ENCODE data around the gene SLX4IP. TPM values are rescaled to one million over a fixed set of nuclear protein-coding genes. Genes with fewer than 3 reads are reported as not detected.

SLX4IP gene
- total and polyA plus RNA-seq, 2 of the 13 experiments (the other 11 are each of a cell fraction or from before 2014, with no cell fraction given): 3.6 to 7.3 TPM

DNA sequence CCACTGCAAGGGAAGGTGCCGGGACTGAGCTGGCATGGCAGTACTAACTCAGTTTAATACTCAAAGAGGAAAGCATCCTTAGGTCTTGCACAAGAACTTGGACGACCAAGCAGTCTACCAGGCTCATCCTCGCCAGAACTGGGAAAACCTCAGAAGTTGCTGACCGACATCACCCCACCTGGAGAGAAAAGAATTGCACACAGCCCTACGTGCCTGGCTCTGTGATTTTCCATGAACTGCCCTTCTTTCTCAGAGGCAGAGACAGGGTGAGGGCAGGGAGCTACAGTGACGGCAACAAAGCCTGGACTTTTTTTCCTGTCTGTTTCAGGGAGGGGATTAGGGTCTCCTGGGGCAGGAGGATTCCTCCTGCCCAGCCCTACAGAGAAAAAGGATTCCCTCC lies 230.7 kb downstream of the SLX4IP start:
- H3K36me3 ChIP-seq (replicated peaks in 1 of 2; ENCODE audit: control insufficient read depth in 1 of 2, insufficient read depth in 2 of 2, low read length in 2 of 2): peaks cover 49 to 69% of the 10 kb centered on the region in 2 experiments
- CTCF ChIA-PET (ENCODE audit: low intra/inter-chr PET ratio, low total read pairs): no interaction called here
- intact Hi-C loops (cut with micrococcal nuclease; ENCODE audit: unreplicated experiment) (loop anchor here (10.0 kb wide), 1 partner anchor 201 kb away; no protein-coding TSS in a partner anchor), in situ Hi-C loops (cut with HindIII; ENCODE audit: extremely low pct_ligation_motif_present, low pct_unique_long_range_greater_than_20kb) (loop anchor here (5.0 kb wide), 1 partner anchor 607 kb away; no protein-coding TSS in a partner anchor)
- ATAC-seq: peak; percentile 28
- peaks cover 98% of the 10 kb centered on the region for H3K79me2 ChIP-seq (ENCODE audit: insufficient read depth, low read length)
- peaks cover 48% of the 10 kb centered on the region for H4K20me1 ChIP-seq (ENCODE audit: insufficient read depth, low read length)
- POLR2A ChIA-PET: interaction anchor here (1.0 to 6.1 kb wide), 3 partner anchors 8 to 100 kb away, joined by 3 to 43 read pairs (median 5); partner anchors contain the start of gene JAG1
- H3K4me3 ChIP-seq (replicated peaks in 1 of 3; ENCODE audit: insufficient read depth in 1 of 3, low read depth in 2 of 3, low read length in 3 of 3): no peak overlapping the region
- FAIRE-seq: no peak
- no peaks in the 10 kb centered on the region for H3K27me3 ChIP-seq (ENCODE audit: control insufficient read depth in 1 of 2, insufficient read depth in 2 of 2, low read length in 2 of 2)
- no peak for DNase-seq (ENCODE audit: low spot score)
- peaks cover 100% of the 10 kb centered on the region for H3K4me1 ChIP-seq (ENCODE audit: insufficient read depth, low read length)
- peak overlapping the region; percentile 46 for H3K27ac ChIP-seq (ENCODE audit: extremely low read length, insufficient read depth, low read length)
- H3K4me2 ChIP-seq (ENCODE audit: low read depth, low read length): peak overlapping the region; percentile 38
- WGBS (ENCODE audit: low lambda C conversion rate): 81% methylated on average over 6 of the region's 6 CpGs
- H3K9me3 ChIP-seq (ENCODE audit: low read length): no peaks in the 10 kb centered on the region
- H3K9ac ChIP-seq (ENCODE audit: insufficient read depth, low read depth, low read length): peak overlapping the region; percentile 6; the same call in 1 of the 2 replicates
- H2AFZ ChIP-seq (ENCODE audit: low read length): no peak overlapping the region
- BruUV-seq (replicated peaks): no TSS peak
- TF ChIP-seq DNMT3B (CRISPR knock-in tag; conservative IDR thresholded peaks at IDR 0.05) (0 out of 2 replicates have a peak, but pooled peaks have one; percentile 8), MBNL3 (CRISPR knock-in tag; conservative IDR thresholded peaks at IDR 0.05) (no peak), ZNF335 (CRISPR knock-in tag; IDR thresholded peaks at IDR 0.05) (no peak), ZNF317 (CRISPR knock-in tag; IDR thresholded peaks at IDR 0.05) (0 out of 2 replicates have a peak, but pooled peaks have one; percentile 31), KAT2B (IDR thresholded peaks at IDR 0.05; ENCODE audit: borderline replicate concordance, low read depth, low read length) (no peak), HMG20A (CRISPR knock-in tag; IDR thresholded peaks at IDR 0.05; ENCODE audit: borderline replicate concordance) (no peak), ZNF543 (CRISPR knock-in tag; IDR thresholded peaks at IDR 0.05) (no peak), TGIF2 (CRISPR knock-in tag; IDR thresholded peaks at IDR 0.05) (no peak), MATR3 (CRISPR knock-in tag; IDR thresholded peaks at IDR 0.05) (no peak), PAWR (CRISPR knock-in tag; IDR thresholded peaks at IDR 0.05; ENCODE audit: borderline replicate concordance) (no peak), KMT2B (CRISPR knock-in tag; IDR thresholded peaks at IDR 0.05) (no peak), ZSCAN31 (CRISPR knock-in tag; IDR thresholded peaks at IDR 0.05; ENCODE audit: low read depth) (no peak), POLR2AphosphoS2 (IDR thresholded peaks at IDR 0.05; ENCODE audit: low read depth, low read length) (0 out of 2 replicates have a peak, but pooled peaks have one; percentile 25), RBM22 (optimal IDR thresholded peaks at IDR 0.05; ENCODE audit: low read length) (peak; percentile 19), ZMYM4 (CRISPR knock-in tag; IDR thresholded peaks at IDR 0.05) (peak; percentile 42; the same call in 1 of the 2 replicates)
- TF ChIP-seq, protein P1, sequence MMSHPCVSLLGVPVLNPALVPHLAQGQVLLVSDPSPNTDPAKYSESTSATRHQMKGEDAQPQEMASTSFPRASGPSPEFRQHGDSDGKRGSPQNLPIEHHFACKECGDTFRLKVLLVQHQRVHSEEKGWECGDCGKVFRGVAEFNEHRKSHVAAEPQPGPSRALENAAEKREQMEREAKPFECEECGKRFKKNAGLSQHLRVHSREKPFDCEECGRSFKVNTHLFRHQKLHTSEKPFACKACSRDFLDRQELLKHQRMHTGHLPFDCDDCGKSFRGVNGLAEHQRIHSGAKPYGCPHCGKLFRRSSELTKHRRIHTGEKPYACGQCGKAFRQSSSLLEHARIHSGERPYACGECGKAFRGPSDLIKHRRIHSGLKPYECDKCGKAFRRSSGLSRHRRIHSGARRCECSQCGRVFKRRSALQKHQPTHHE (CRISPR knock-in tag; IDR thresholded peaks at IDR 0.05; ENCODE audit: borderline replicate concordance): no peak
- TF ChIP-seq, protein P2, sequence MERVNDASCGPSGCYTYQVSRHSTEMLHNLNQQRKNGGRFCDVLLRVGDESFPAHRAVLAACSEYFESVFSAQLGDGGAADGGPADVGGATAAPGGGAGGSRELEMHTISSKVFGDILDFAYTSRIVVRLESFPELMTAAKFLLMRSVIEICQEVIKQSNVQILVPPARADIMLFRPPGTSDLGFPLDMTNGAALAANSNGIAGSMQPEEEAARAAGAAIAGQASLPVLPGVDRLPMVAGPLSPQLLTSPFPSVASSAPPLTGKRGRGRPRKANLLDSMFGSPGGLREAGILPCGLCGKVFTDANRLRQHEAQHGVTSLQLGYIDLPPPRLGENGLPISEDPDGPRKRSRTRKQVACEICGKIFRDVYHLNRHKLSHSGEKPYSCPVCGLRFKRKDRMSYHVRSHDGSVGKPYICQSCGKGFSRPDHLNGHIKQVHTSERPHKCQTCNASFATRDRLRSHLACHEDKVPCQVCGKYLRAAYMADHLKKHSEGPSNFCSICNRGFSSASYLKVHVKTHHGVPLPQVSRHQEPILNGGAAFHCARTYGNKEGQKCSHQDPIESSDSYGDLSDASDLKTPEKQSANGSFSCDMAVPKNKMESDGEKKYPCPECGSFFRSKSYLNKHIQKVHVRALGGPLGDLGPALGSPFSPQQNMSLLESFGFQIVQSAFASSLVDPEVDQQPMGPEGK (CRISPR knock-in tag; IDR thresholded peaks at IDR 0.05): 0 out of 2 replicates have a peak, but pooled peaks have one; percentile 12
- TF ChIP-seq, protein P3, sequence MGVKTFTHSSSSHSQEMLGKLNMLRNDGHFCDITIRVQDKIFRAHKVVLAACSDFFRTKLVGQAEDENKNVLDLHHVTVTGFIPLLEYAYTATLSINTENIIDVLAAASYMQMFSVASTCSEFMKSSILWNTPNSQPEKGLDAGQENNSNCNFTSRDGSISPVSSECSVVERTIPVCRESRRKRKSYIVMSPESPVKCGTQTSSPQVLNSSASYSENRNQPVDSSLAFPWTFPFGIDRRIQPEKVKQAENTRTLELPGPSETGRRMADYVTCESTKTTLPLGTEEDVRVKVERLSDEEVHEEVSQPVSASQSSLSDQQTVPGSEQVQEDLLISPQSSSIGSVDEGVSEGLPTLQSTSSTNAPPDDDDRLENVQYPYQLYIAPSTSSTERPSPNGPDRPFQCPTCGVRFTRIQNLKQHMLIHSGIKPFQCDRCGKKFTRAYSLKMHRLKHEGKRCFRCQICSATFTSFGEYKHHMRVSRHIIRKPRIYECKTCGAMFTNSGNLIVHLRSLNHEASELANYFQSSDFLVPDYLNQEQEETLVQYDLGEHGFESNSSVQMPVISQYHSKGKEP (CRISPR knock-in tag; IDR thresholded peaks at IDR 0.05): 0 out of 2 replicates have a peak, but pooled peaks have one; percentile 39
- TF ChIP-seq, protein P4, sequence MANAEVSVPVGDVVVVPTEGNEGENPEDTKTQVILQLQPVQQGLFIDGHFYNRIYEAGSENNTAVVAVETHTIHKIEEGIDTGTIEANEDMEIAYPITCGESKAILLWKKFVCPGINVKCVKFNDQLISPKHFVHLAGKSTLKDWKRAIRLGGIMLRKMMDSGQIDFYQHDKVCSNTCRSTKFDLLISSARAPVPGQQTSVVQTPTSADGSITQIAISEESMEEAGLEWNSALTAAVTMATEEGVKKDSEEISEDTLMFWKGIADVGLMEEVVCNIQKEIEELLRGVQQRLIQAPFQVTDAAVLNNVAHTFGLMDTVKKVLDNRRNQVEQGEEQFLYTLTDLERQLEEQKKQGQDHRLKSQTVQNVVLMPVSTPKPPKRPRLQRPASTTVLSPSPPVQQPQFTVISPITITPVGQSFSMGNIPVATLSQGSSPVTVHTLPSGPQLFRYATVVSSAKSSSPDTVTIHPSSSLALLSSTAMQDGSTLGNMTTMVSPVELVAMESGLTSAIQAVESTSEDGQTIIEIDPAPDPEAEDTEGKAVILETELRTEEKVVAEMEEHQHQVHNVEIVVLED (CRISPR knock-in tag; IDR thresholded peaks at IDR 0.05; ENCODE audit: borderline replicate concordance): no peak
